Activated CD8-positive, alpha-beta T cell treated with anti-CD3 and anti-CD28 coated beads, Interleukin-2, amount 10 ng/mL, durations not matched to agents 7 days and 5 days (primary cell): ENCODE data around the gene TCN2. TPM values are rescaled to one million over a fixed set of nuclear protein-coding genes. Genes with fewer than 3 reads are reported as not detected.
A peak's percentile ranks its signal among the peaks of the same experiment; 100 is the strongest.
"Not testable (repeated sequence)": the region's sequence is repeated elsewhere in the genome, so short reads cannot be mapped to it uniquely, and the experiment has no call there.

Experiments used
- ATAC-seq: fragments of 150-1000 bp; cut with Tn5 transposase; one replicate; pipeline ENCODE4 v1.10.0; 2021; ENCODE audit warnings: moderate library complexity
- CTCF ChIA-PET: fragments of 350-600 bp; sonication (Branson Sonifier 250); formaldehyde crosslinking; loops from one replicate; lab custom pipeline; 2021; ENCODE audit warnings: antibody characterized with exemption; lab: Charles Lee
- POLR2A ChIA-PET: fragments of 350-600 bp; sonication (Branson Sonifier 250); formaldehyde crosslinking; loops from one replicate; lab custom pipeline; 2021; ENCODE audit warnings: antibody characterized with exemption; lab: Charles Lee
- DNase-seq: peaks from one replicate; pipeline ENCODE4 v3.0.0-alpha.2; 2020
- H3K27ac Mint-ChIP-seq: one replicate; pipeline ENCODE4 v1.8.0; 2021; ENCODE audit warnings: mild to moderate bottlenecking, mixed read lengths
- H3K27me3 Mint-ChIP-seq: one replicate; pipeline ENCODE4 v1.8.0; 2021; ENCODE audit warnings: low read depth, mixed read lengths
- H3K36me3 Mint-ChIP-seq: one replicate; pipeline ENCODE4 v1.8.0; 2021; ENCODE audit warnings: low read depth, mixed read lengths
- H3K4me1 Mint-ChIP-seq: one replicate; pipeline ENCODE4 v1.8.0; 2021; ENCODE audit warnings: low read depth, mixed read lengths
- H3K4me3 Mint-ChIP-seq: one replicate; pipeline ENCODE4 v1.8.0; 2021; ENCODE audit warnings: mild to moderate bottlenecking, mixed read lengths
- H3K9me3 Mint-ChIP-seq: one replicate; pipeline ENCODE4 v1.8.0; 2022; ENCODE audit warnings: mixed read lengths; ENCODE audit not compliant: insufficient read depth
- total RNA-seq, 2 experiments: library from RNA; stranded (reverse); gene quantifications; one replicate each; pipeline ENCODE4 v1.2.3, GENCODE V29; 2021

TCN2 gene
- total RNA-seq, 2 experiments from 2014 or later, result 0.24 to 0.34 TPM

DNA sequence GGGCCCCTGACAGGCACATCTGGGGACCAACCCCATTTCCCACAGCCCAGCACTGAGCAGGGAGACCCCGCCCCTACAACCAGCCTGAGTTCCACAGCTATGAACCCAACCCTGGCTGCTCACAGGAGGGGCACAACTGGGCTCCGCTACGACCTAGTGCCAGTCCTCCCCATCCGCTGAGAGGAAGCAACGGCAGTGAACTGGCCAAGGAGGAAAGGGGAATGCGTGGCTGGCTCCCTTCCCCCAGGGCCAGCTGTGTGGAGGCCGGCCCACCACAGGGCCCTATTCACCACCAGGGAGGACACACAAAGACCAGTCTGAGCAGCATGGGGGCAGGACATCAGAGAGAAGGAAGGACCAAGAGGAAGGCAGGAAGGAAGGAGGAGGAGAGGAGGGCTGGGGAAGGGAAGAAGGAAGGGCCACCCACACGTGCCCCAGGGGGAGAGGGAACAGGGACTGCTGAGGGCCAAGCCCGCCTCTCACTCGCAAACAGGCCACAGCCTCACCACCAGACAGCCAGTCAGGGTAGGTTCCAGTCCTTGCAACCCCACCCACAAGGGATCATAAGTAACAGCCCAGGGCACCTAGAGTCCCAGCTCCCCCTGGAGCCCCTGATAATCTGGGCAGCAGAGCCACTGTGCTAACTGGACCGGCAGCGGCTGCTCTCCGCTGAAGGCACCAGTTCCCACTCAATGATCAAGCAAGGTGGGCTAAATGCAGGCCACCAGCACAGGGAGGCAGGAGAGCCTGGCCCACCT lies 24.0 kb upstream of the TCN2 start:
- DNase-seq (no peak), ATAC-seq (no peak)
- POLR2A ChIA-PET, result interaction anchor here (0.6 kb wide), 2 partner anchors 21 to 667 kb away, joined by 3 read pairs; no protein-coding TSS in a partner anchor
- CTCF ChIA-PET, result interaction anchor here (2.0 kb wide), 1 partner anchor 18 kb away, joined by 4 read pairs; no protein-coding TSS in a partner anchor
- no peaks in the 10 kb centered on the region for H3K27me3 Mint-ChIP-seq
- H3K4me1 Mint-ChIP-seq, result no peaks in the 10 kb centered on the region
- no peaks in the 10 kb centered on the region for H3K9me3 Mint-ChIP-seq
- H3K4me3 Mint-ChIP-seq, result no peak overlapping the region
- peaks cover 57% of the 10 kb centered on the region for H3K36me3 Mint-ChIP-seq
- H3K27ac Mint-ChIP-seq, result no peak overlapping the region

- ChIA-PET POLR2A (interaction anchor here (0.6 kb wide), 1 partner anchor 162 kb away, joined by 3 read pairs; no protein-coding TSS in a partner anchor), CTCF (no interaction called here)
- DNase-seq (no peak), ATAC-seq (no peak)
- Mint-ChIP-seq H3K9me3 (no peaks in the 10 kb centered on the region), H3K27ac (no peak overlapping the region), H3K4me1 (no peaks in the 10 kb centered on the region), H3K27me3 (no peaks in the 10 kb centered on the region), H3K4me3 (no peak overlapping the region), H3K36me3 (peaks cover 51% of the 10 kb centered on the region)
These were observed 22.5 kb upstream of the TCN2 start for GRCh38 chr22:30584441-30584840.

GRCh38 chr22:30586414-30586813 lies 20.6 kb upstream of the TCN2 start:
- Mint-ChIP-seq H3K9me3 (no peaks in the 10 kb centered on the region), H3K27ac (no peak overlapping the region), H3K4me3 (no peak overlapping the region), H3K36me3 (peaks cover 38% of the 10 kb centered on the region), H3K4me1 (no peaks in the 10 kb centered on the region), H3K27me3 (no peaks in the 10 kb centered on the region)
- ChIA-PET CTCF (no interaction called here), POLR2A (no interaction called here)
- no peak for DNase-seq
- no peak for ATAC-seq

DNA sequence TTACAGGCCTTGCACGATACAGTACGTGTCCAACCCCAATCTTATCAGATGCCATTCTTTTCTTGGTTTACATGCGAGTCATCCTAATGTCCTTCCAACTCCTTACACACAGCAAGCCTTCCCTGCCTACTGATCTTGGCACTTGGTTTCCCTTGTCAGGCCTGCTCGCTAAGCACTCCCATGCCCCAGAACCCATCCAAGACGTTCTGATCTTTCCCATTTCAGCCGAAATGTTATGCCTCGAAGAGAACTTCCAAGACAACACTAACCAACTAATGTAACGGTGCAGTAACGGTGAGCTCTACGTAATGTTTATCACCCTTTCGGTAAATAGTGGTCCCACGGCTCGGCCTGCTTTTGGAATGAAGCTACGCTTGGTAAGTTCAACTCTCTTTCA lies 15.8 kb upstream of the TCN2 start:
- DNase-seq (peak; percentile 26), ATAC-seq (no peak)
- H3K36me3 Mint-ChIP-seq, result peaks cover 18% of the 10 kb centered on the region
- peaks cover 4% of the 10 kb centered on the region for H3K27me3 Mint-ChIP-seq
- no peak overlapping the region for H3K4me3 Mint-ChIP-seq
- POLR2A ChIA-PET, result interaction anchor here (0.9 to 1.4 kb wide), 4 partner anchors 10 to 1071 kb away, joined by 3 to 5 read pairs (median 4); partner anchors contain the start of gene PISD
- no peaks in the 10 kb centered on the region for H3K9me3 Mint-ChIP-seq
- H3K27ac Mint-ChIP-seq, result no peak overlapping the region
- CTCF ChIA-PET, result interaction anchor here (0.6 to 4.1 kb wide), 4 partner anchors 10 to 43 kb away, joined by 3 to 24 read pairs (median 4); partner anchors contain the start of gene TCN2
- H3K4me1 Mint-ChIP-seq, result no peaks in the 10 kb centered on the region

DNA sequence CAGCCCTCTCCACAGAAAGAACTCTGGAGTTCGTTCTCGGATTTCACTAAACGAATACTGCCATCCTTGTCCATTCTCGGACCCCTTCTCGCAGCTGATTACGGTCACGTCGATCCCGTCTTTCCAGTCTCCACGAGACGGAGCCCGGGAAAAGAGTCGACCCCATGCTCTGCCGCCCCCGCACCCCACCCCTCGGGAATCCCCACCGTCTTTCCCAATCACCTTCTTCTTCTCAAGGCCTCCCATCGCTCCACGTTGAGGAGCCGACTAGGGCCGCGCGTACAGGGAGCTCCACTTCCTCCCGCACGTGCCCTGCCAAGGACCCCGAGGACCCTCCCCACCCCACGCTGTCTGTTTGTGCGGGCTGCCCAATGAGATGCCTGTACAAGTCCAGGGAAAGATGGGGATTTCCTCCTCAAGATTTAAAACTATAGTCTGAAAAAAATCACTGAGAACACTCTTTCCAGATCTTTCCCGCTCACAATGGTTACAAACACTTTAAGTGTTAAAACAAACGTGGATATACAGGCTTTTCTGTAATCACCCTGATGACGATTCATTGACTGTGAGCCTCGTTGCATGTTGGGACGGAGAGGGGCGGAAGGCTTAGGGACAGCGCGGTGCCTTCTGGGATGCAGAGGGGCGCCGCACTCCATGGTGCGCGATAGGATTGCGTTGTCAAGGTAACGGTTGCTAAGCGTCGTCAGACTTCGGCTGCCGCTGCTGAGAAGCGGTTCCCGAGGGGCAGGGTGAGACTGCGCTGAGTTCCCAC lies 15.2 kb upstream of the TCN2 start, which contains the start of gene PES1:
Gene PES1 (minus strand): TSS at position 323 of the 772 bp plus-strand sequence. CDS start 77 bp downstream, at position 246.
- DNase-seq (peak; percentile 97), ATAC-seq (peak; percentile 97)
- Mint-ChIP-seq H3K27ac (no peak within 1 kb of the TSS), H3K4me3 (no peak within 1 kb of the TSS), H3K27me3 (peaks cover 4% of the 10 kb centered on the region), H3K36me3 (peaks cover 14% of the 10 kb centered on the region), H3K9me3 (no peaks in the 10 kb centered on the region), H3K4me1 (no peaks in the 10 kb centered on the region)
- POLR2A ChIA-PET, result interaction anchor here (0.9 to 1.4 kb wide), 4 partner anchors 9 to 1070 kb away, joined by 3 to 5 read pairs (median 4); partner anchors contain the start of gene PISD
- CTCF ChIA-PET, result interaction anchor here (0.6 to 4.1 kb wide), 4 partner anchors 9 to 42 kb away, joined by 3 to 24 read pairs (median 5); partner anchors contain the start of gene TCN2

GRCh38 chr22:30592360-30592713 lies 14.6 kb upstream of the TCN2 start:
- not testable (repeated sequence) for DNase-seq, ATAC-seq, H3K36me3 Mint-ChIP-seq, H3K4me1 Mint-ChIP-seq, H3K9me3 Mint-ChIP-seq, H3K4me3 Mint-ChIP-seq, H3K27me3 Mint-ChIP-seq, H3K27ac Mint-ChIP-seq
- ChIA-PET POLR2A (interaction anchor here (0.9 kb wide), 1 partner anchor 166 kb away, joined by 4 read pairs; no protein-coding TSS in a partner anchor), CTCF (interaction anchor here (1.3 to 4.1 kb wide), 3 partner anchors 10 to 42 kb away, joined by 5 to 24 read pairs (median 6); partner anchors contain the start of gene TCN2)

- H3K36me3 Mint-ChIP-seq, result no peaks in the 10 kb centered on the region
- ChIA-PET CTCF (interaction anchor here (1.6 kb wide), 1 partner anchor 10 kb away, joined by 5 read pairs; the partner anchor contains the start of gene TCN2), POLR2A (no interaction called here)
- ATAC-seq, result no peak
- peaks cover 4% of the 10 kb centered on the region for H3K27me3 Mint-ChIP-seq
- no peak for DNase-seq
- H3K27ac Mint-ChIP-seq, result no peak overlapping the region
- no peaks in the 10 kb centered on the region for H3K4me1 Mint-ChIP-seq
- H3K4me3 Mint-ChIP-seq, result no peak overlapping the region
- H3K9me3 Mint-ChIP-seq, result no peaks in the 10 kb centered on the region
These were observed 10.8 kb upstream of the TCN2 start for GRCh38 chr22:30596199-30596598.

DNA sequence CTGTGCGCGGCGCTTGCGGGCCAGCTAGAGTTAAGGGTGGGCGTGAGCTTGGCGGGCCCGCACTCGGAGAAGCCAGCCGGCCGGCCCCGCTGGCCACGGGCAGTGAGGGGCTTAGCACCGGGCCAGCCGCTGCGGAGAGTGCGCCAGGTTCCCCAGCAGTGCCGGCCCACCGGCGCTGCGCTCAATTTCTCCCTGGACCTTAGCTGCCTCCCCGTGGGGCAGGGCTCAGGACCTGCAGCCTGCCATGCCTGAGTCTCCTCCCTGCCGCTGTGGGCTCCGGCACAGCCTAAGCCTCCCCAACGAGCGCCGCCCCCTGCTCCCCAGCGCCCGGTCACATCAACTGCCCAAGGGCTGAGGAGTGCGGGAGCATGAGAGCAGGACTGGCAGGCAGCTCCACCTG lies 10.1 kb upstream of the TCN2 start:
- ATAC-seq, result no peak
- Mint-ChIP-seq H3K36me3 (no peaks in the 10 kb centered on the region), H3K4me1 (no peaks in the 10 kb centered on the region), H3K27ac (no peak overlapping the region), H3K27me3 (peaks cover 4% of the 10 kb centered on the region), H3K9me3 (no peaks in the 10 kb centered on the region), H3K4me3 (no peak overlapping the region)
- ChIA-PET POLR2A (no interaction called here), CTCF (interaction anchor here (2.1 kb wide), 1 partner anchor 10 kb away, joined by 10 read pairs; the partner anchor contains the start of gene TCN2)
- DNase-seq, result no peak

DNA sequence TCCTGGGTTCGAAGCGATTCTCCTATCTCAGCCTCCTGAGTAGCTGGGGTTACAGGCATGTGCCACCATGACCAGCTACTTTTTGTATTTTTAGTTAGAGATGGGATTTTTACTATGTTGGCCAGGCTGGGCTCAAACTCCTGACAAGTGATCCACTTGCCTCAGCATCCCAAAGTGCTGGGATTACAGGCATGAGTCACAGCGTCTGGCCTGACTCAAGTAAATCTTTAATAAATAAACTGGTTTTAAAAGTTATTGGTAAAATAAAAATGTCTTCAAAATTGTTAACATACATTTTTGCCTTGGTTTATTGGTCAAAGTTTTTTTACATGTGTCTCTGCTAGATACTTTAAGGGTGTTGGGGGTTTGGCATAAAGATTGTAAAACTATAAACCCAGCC lies 8.0 kb upstream of the TCN2 start:
- no peaks in the 10 kb centered on the region for H3K4me1 Mint-ChIP-seq
- no peaks in the 10 kb centered on the region for H3K36me3 Mint-ChIP-seq
- no peaks in the 10 kb centered on the region for H3K27me3 Mint-ChIP-seq
- DNase-seq (no peak), ATAC-seq (no peak)
- ChIA-PET POLR2A (no interaction called here), CTCF (no interaction called here)
- no peaks in the 10 kb centered on the region for H3K9me3 Mint-ChIP-seq
- H3K4me3 Mint-ChIP-seq, result no peak overlapping the region
- no peak overlapping the region for H3K27ac Mint-ChIP-seq

GRCh38 chr22:30600921-30601320 lies 6.1 kb upstream of the TCN2 start:
- Mint-ChIP-seq H3K27me3 (no peaks in the 10 kb centered on the region), H3K4me3 (no peak overlapping the region), H3K36me3 (no peaks in the 10 kb centered on the region), H3K4me1 (peaks cover 7% of the 10 kb centered on the region), H3K9me3 (no peaks in the 10 kb centered on the region), H3K27ac (no peak overlapping the region)
- CTCF ChIA-PET, result interaction anchor here (0.8 to 1.5 kb wide), 4 partner anchors 9 to 102 kb away, joined by 3 to 7 read pairs (median 4); partner anchors contain the start of gene PES1
- POLR2A ChIA-PET, result interaction anchor here (1.1 kb wide), 1 partner anchor 9 kb away, joined by 3 read pairs; the partner anchor contains the start of gene PES1
- ATAC-seq (no peak), DNase-seq (no peak)

DNA sequence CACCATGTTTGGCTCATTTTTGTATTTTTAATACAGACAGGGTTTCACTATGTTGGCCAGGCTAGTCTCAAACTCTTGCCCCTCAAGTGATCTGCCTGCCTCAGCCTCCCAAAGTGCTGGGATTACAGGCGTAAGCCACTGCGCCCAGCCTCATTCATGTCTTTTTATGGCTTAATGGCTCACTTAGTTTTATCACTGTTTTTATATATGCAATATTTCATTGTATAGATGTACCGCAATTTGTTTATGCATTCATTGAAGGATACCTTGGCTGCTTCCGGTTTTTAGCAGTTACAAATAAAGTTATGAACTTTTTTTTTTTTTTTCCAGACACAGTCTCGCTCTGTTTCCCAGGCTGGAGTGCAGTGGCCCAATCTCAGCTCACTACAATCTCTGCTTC lies 5.5 kb upstream of the TCN2 start:
- H3K4me3 Mint-ChIP-seq, result no peak overlapping the region

More for the DNA sequence above, 5.5 kb upstream of the TCN2 start:
- no peaks in the 10 kb centered on the region for H3K36me3 Mint-ChIP-seq
- H3K4me1 Mint-ChIP-seq, result peaks cover 13% of the 10 kb centered on the region
- ChIA-PET POLR2A (interaction anchor here (1.1 kb wide), 1 partner anchor 10 kb away, joined by 3 read pairs; the partner anchor contains the start of gene PES1), CTCF (interaction anchor here (0.6 to 1.5 kb wide), 8 partner anchors 9 to 552 kb away, joined by 3 to 7 read pairs (median 4); partner anchors contain the start of gene PES1)
- no peak for DNase-seq
- H3K9me3 Mint-ChIP-seq, result no peaks in the 10 kb centered on the region
- H3K27ac Mint-ChIP-seq, result no peak overlapping the region
- ATAC-seq, result no peak
- no peaks in the 10 kb centered on the region for H3K27me3 Mint-ChIP-seq
